H1 (cell line): Measurements from ENCODE around the gene MPND.

ENCODE experiments used
- CEBPB ChIP-seq: IDR thresholded peaks from 2 replicates; pipeline ENCODE4 v1.6.1; 2012; ENCODE audit warnings: low read depth, low read length
- POLR2A ChIP-seq, 2 experiments: IDR thresholded peaks; 1 replicate in 1 of 2; 2 replicates in 1 of 2; pipeline ENCODE4 v1.6.1; 2011; ENCODE audit warnings: low read depth in 2 of 2, low read length in 2 of 2, mild to moderate bottlenecking in 2 of 2; ENCODE audit errors: control extremely low read depth in 1 of 2
- TCF12 ChIP-seq: IDR thresholded peaks from 2 replicates; pipeline ENCODE4 v1.6.1; 2011; ENCODE audit warnings: low read depth, mild to moderate bottlenecking, low read length
- TF ChIP-seq, protein P1 (sequence below), 3 experiments: IDR thresholded peaks; 1 replicate in 2 of 3; 2 replicates in 1 of 3; pipeline versions ENCODE4 v1.5.1 to v1.6.1; 2011; ENCODE audit warnings: low read length in 3 of 3, mild to moderate bottlenecking in 3 of 3, inconsistent platforms in 2 of 3, low read depth in 1 of 3, moderate library complexity in 1 of 3; ENCODE audit not compliant: insufficient read depth in 1 of 3; ENCODE audit errors: control extremely low read depth in 1 of 3

DNA sequence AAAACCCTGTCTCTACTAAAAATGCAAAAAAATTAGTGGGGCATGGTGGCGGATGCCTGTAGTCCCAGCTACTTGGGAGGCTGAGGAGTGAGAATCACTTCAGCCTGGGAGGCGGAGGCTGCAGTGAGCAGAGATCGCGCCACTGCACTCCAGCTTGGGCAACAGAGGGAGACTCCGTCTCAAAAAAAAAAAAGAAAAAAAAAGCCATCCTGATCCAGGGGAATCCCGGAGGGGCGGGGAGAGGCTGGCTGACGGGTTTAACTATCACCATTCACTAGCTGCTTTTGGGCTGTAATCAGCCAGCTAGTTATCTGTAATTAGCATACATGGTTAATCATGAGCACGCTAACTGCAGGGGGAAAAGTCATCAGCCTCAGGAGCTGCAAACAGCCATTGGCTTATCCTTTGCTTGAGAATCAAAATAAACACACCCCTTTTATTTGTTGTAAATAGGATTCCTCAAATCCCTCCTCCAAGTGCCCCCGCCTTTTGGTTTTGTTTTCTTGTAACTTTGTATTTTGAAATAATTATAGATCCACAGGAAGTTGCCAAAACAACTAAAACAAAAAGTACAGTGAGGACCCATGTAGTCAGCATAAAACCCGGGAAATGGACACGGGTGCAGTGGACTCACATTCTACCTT lies 29.4 kb upstream of the MPND start:
- TF ChIP-seq POLR2A (IDR thresholded peaks at IDR 0.05; ENCODE audit: control extremely low read depth in 1 of 2, low read depth in 2 of 2, low read length in 2 of 2), result no peak
- TF ChIP-seq CEBPB, result no peak
- TF ChIP-seq, protein P1, sequence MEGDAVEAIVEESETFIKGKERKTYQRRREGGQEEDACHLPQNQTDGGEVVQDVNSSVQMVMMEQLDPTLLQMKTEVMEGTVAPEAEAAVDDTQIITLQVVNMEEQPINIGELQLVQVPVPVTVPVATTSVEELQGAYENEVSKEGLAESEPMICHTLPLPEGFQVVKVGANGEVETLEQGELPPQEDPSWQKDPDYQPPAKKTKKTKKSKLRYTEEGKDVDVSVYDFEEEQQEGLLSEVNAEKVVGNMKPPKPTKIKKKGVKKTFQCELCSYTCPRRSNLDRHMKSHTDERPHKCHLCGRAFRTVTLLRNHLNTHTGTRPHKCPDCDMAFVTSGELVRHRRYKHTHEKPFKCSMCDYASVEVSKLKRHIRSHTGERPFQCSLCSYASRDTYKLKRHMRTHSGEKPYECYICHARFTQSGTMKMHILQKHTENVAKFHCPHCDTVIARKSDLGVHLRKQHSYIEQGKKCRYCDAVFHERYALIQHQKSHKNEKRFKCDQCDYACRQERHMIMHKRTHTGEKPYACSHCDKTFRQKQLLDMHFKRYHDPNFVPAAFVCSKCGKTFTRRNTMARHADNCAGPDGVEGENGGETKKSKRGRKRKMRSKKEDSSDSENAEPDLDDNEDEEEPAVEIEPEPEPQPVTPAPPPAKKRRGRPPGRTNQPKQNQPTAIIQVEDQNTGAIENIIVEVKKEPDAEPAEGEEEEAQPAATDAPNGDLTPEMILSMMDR (IDR thresholded peaks at IDR 0.05; ENCODE audit: control extremely low read depth in 1 of 3, insufficient read depth in 1 of 3, low read depth in 1 of 3, low read length in 3 of 3), result no peak
- TF ChIP-seq TCF12, result no peak
